MV-4-11 (cell line): ENCODE data around the gene PLK5.
"Not testable (repeated sequence)": the region's sequence is repeated elsewhere in the genome, so short reads cannot be mapped to it uniquely, and the experiment has no call there.

Experiments used
- DNase-seq: peaks from one replicate; lab custom pipeline; 2025; lab: John Stamatoyannopoulos, UW

The PLK5 gene

DNA sequence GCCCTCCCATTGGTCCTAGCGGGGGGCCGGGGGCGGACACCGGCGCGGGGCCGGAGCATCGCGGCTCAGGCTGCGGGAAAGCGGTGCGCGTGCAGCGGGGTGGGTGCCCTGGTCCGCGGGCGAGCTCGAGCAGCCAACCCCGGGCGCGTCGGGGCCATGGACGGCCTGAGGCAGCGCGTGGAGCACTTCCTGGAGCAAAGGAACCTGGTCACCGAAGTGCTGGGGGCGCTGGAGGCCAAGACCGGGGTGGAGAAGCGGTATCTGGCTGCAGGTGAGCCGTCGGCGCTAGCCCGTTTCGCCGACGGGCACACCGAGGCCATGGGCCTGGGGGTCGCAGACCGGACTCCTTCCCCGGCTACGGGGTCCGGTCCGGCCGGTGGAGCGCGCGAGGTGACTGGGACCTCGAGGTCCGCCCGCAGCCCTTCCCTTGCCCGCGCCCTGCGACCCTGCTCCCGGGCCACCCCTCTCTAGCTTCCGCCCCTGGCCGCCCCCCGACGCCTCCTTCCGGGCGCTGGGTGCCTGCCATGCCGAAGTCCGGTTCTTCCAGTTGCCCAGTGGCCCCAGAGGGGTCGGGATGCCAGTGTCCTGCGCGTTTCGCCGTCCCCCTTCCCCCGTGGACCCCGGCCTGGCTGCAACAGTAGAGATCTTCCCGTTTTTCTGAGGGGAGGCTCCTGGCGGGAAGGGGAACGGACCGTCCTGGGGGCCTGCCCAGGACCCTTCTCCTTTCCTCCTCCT is 32.6 kb upstream of the PLK5 start, which contains the start of gene REEP6:
Gene REEP6 (plus strand): TSS at position 68 of the 735 bp plus-strand sequence. CDS start 89 bp downstream, at position 157.
- DNase-seq = no peak

DNA sequence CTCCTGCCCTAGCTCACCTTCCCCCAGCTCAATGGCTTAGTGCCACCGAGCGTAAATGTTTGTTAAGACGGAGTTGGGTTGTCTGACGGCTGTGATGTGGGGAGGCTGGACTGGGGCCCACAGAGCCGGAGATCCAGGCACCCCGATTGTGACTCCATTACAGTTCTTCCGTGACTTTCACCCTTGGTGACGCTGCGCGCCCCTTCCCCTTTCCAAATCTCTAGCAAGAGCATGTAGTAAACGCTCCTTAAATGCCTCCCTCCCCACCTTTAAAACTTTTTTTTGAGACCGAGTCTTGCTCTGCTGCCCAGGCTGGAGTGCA is 32.1 kb upstream of the PLK5 start:
- DNase-seq = no peak

- peak; percentile 48 for DNase-seq
Measured at GRCh38 chr19:1492474-1493006, 31.3 kb upstream of the PLK5 start.

DNA sequence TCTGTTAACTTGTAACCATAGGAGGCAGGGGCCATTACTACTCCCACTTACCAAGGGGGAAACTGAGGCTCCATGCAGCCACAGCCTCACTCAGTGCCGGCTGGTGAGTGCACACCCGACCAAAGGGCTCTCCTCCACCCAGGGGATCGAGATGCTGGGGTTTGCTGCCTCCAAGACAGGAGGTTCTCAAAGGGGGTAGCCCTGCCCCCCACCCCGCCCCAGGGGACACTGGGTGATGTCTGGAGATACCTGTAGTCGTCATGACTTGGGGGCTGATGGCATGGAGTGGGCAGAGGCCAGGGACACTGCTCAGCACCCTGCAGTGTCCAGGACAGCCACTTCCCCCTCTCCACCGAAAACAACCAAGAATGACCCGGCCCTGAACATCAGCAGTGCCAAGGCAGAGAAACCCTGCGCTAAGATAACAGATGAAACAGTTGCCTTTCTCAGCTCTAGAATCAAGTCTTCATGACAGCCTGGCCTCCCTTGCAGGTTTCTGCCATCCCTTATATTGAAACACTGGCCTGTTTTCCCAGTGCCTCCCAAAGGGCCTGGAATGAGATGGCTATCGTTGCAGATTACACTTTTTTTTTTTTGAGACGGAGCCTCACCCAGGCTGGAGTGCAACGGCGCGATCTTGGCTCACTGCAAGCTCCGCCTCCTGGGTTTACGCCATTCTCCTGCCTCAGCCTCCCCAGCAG is 29.6 kb upstream of the PLK5 start:
- DNase-seq = no peak

DNA sequence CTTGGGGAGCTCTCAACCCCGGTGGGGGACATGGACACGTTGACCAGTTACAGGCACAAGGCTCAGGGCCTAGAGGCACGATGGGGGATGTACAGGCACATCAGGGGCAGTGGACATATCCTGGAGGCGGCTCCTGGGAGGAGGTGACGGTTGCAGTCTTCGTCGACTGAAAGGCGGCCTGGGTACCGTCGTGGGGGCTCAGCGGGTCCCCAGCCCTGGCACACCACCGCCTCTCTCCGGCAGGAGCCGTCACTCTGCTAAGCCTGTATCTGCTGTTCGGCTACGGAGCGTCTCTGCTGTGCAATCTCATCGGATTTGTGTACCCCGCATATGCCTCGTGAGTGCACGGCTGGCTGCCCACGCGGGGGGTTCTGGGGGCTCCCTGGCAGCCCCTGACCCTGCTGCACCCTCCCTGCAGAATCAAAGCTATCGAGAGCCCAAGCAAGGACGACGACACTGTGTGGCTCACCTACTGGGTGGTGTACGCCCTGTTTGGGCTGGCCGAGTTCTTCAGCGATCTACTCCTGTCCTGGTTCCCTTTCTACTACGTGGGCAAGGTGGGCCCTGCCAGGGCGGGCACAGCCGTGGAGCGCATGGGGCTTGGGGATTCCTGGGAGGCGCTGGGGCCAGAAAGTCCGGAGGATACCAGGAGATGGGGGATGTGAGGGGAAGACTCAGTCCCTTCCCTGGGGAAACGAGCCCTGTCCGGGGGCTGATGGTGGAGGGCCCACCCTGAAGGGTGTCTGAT is 28.7 kb upstream of the PLK5 start:
- DNase-seq = no peak

DNA sequence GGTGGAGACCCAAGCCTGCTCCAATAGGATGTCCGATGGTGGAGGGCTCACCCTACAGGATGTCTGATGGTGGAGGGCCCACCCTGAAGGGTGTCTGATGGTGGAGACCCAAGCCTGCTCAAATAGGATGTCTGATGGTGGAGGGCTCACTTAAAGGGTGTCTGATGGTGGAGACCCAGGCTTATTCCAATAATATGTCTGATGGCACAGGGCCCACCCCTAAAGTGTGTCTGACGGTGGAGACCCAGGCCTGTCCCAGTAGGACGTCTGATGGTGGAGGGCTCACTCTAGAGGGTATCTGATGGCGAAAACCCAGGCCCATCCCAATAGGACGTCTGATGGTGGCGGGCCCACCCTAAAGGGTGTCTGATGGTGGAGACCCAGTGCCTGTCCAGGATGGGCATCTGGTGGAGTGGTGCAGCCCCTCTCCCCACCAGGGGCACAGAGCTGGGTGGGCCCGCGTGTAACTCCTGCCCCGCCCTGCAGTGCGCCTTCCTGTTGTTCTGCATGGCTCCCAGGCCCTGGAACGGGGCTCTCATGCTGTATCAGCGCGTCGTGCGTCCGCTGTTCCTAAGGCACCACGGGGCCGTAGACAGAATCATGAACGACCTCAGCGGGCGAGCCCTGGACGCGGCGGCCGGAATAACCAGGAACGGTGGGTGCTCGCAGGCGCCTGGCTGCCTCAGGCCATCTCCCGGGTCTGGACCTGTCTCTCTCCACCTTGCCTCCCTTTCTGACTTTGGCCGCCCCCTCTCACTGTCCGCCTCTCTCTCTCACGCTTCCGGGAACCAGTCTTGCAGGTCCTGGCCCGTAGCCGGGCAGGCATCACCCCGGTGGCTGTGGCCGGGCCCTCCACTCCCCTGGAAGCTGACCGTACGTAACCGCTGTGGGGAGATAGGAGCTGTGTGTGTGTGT is 27.8 kb upstream of the PLK5 start:
- no peak for DNase-seq

GRCh38 chr19:1496714-1497577 is 26.9 kb upstream of the PLK5 start:
- no peak for DNase-seq

GRCh38 chr19:1497578-1498235 is 26.2 kb upstream of the PLK5 start:
- DNase-seq = no peak

- DNase-seq = not testable (repeated sequence)
Measured at GRCh38 chr19:1499231-1499630, 24.6 kb upstream of the PLK5 start.

- DNase-seq = no peak
Measured at GRCh38 chr19:1501200-1501595, 22.7 kb upstream of the PLK5 start.

DNA sequence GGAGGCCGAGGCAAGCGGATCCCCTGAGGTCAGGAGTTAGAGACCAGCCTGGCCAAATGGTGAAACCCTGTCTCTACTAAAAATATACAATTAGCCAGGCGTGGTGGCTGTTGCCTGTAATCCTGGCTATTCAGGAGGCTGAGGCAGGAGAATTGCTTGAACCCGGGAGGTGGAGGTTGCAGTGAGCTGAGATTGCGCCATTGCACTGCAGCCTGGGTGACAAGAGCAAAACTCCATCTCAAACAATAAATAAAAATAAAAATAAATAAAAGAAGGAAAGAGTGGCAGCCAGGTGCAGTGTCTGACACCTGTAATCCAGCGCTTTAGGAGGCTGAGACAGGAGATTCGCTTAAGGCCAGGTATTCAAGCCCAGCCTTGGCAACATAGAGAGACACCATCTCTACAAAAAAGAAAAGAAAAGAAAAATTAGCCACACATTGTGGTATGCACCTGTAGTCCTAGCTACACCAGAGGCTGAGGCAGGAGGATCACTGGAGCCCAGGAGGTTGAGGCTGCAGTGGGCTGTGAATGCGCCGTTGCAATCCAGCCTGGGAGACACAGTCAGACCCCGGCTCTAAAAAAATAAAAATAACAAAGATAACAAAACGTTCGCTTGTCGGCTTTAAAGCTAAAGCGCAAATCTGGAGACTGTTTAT is 21.3 kb upstream of the PLK5 start:
- no peak for DNase-seq

DNA sequence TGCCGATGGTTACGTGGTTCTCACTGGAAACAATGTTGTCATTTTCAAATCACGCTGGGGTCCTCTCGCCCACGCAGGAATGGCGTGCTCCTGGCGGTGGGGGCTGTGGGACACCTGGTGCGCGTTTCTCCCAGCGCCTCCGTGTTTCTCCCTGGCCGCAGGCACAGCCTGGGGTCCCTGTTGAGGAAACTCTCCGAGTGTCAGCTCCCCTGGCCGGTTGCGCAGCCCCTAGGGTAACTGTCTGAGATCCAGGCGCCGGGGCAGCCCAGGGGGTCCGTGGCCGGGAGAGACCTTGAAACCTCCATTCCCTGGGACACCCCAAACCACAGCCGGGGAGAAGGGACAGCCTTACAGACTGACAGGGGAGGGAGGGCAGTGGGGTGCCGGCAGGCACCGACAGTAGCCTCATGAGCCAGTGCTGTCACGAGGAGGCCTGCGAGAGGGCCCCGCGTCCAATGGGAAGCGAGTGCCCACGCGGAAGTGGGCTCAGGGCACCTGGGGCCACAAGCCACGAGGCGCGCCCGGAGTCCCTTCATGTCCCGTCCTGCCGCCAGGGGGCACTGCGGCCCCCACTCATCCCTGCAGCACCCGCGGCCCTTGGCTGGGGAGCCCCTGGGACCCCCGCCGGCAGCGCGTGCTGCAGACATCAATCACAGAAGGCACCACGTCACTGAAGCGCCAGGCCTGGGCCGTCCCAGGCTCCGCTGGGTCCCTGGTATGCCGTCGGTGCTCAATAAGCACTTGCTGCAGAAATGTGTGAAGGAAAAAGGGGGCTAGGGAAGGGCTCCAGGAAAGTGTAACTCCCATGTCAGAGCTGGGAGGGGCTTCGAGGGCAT is 20.6 kb upstream of the PLK5 start:
- DNase-seq = peak; percentile 68

- DNase-seq = no peak
Measured at GRCh38 chr19:1503925-1504773, 19.7 kb upstream of the PLK5 start.

- DNase-seq = no peak
Measured at GRCh38 chr19:1505012-1505411, 18.9 kb upstream of the PLK5 start.

DNA sequence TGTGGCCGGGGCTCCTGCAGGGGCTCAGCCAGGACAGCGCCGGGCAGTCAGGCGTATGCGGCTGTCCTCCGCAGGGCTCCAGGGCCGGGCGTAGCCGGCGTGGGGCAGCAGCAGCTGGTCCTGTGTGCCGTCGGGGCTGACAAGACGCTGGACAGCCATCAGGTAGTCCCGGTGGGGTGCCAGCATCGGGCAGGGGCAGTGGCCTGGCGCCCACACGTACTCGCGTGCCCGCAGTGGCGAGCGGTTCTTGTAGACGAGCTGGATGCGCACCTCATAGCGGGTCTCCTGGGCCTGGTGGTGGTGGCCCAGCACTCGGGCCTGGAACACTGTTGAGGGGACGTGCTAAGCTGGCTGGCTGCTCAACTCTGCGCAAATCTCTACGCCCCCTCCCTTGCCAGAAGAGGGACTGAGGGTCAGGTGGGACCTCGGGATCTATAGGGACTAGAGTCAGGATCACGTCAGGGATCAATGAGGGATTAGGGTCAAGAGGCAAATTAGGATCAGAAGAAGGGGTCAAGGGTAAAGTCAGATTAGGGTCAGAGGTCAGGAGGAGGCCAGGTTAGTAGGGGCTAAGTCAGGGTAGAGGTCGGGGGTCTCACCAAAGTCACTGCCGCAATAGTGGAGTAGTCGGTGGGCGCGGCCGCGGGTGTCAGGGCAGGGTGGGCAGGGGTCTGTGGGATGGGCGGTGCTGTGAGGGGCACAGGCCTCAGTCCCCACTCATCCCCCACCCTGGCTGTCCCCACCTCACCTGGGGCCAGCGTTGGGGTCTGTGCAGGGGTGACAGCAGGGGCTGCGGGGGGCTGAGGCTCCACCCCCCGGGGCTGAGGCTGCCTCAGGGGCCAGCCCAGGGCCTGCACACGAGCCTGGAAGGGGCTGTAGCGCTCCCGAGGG is 17.6 kb upstream of the PLK5 start:
- no peak for DNase-seq

DNA sequence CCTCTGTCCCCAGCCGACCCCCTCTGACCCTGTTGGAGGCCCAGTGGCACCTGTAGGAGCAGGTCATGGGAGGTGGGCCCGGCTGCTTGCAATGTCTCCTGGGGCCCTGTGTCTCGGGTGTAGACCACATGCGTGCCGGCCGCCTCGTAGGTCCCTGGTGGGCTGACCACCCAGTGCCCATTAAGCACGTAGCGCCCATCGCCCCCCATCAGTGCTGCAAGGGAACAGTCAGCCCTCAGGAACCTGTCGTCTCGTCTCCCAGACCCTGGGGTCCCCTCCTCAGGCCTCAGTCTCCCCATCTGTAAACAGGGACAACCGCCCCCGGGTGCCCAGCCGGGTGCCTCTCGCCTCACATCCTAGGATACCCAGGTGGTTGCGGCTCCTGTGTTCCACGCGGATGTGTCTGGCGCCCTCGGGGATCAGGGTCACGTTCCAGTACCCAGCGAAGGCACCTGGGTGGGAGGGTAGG is 16.7 kb upstream of the PLK5 start:
- DNase-seq = no peak
